CD4-positive, CD25-positive, alpha-beta regulatory T cell (primary cell): ENCODE measurements around the gene NEUROD4. TPM values are rescaled to one million over a fixed set of nuclear protein-coding genes. Genes with fewer than 3 reads are reported as not detected.

Source experiments
- ATAC-seq, 2 donors: fragments of 150-1000 bp; cut with Tn5 transposase; one replicate each; pipeline ENCODE4 v1.10.0; 2021; ENCODE audit warnings: low read depth in 2 of 2, moderate number of reproducible peaks in 2 of 2, moderate library complexity in 1 of 2
- DNase-seq, 3 donors: peaks; one replicate each; pipeline versions ENCODE4 v3.0.0 to v3.0.0-alpha.2; 2012 to 2022; ENCODE audit warnings: mixed read lengths in 1 of 3
- H3K27ac ChIP-seq: one replicate; pipeline ENCODE4 v1.7.0; 2013; ENCODE audit warnings: mild to moderate bottlenecking, low read length; ENCODE audit not compliant: insufficient read depth, poor library complexity, severe bottlenecking
- H3K27me3 ChIP-seq: one replicate; pipeline ENCODE4 v1.7.0; 2013; ENCODE audit warnings: low read length; ENCODE audit not compliant: control insufficient read depth, insufficient read depth
- H3K36me3 ChIP-seq: one replicate; pipeline ENCODE4 v1.7.0; 2013; ENCODE audit warnings: mild to moderate bottlenecking, low read length, moderate library complexity; ENCODE audit not compliant: control insufficient read depth, insufficient read depth
- H3K4me1 ChIP-seq: 2 replicates; pipeline ENCODE4 v1.7.0; 2013; ENCODE audit warnings: mild to moderate bottlenecking, low read length; ENCODE audit not compliant: insufficient read depth, control insufficient read depth, poor library complexity, severe bottlenecking
- H3K4me3 ChIP-seq: one replicate; pipeline ENCODE4 v1.7.0; 2013; ENCODE audit warnings: low read depth, mild to moderate bottlenecking, low read length, moderate library complexity
- H3K9me3 ChIP-seq, 2 experiments: 1 replicate in 1 of 2; 2 replicates in 1 of 2; pipeline ENCODE4 v1.7.0; 2013; ENCODE audit warnings: low read length in 2 of 2, mild to moderate bottlenecking in 1 of 2, moderate library complexity in 1 of 2; ENCODE audit not compliant: control insufficient read depth in 2 of 2
- H3K27ac Mint-ChIP-seq, 3 donors: one replicate each; pipeline ENCODE4 v1.8.0; 2020 to 2022; ENCODE audit warnings: mild to moderate bottlenecking in 3 of 3, mixed read lengths in 3 of 3, moderate library complexity in 2 of 3
- H3K27me3 Mint-ChIP-seq: one replicate; pipeline ENCODE4 v1.8.0; 2022; ENCODE audit warnings: mild to moderate bottlenecking, mixed read lengths
- H3K36me3 Mint-ChIP-seq: one replicate; pipeline ENCODE4 v1.8.0; 2020; ENCODE audit warnings: mixed read lengths
- H3K4me1 Mint-ChIP-seq, 4 donors: one replicate each; pipeline ENCODE4 v1.8.0; 2020 to 2022; ENCODE audit warnings: mixed read lengths in 4 of 4, mild to moderate bottlenecking in 1 of 4
- H3K4me3 Mint-ChIP-seq, 4 donors: one replicate each; pipeline ENCODE4 v1.8.0; 2020 to 2022; ENCODE audit warnings: mild to moderate bottlenecking in 4 of 4, mixed read lengths in 4 of 4, moderate library complexity in 3 of 4
- H3K9me3 Mint-ChIP-seq, 7 donors: one replicate each; pipeline ENCODE4 v1.8.0; 2020 to 2022; ENCODE audit warnings: mixed read lengths in 7 of 7, mild to moderate bottlenecking in 3 of 7, moderate library complexity in 2 of 7
- polyA plus RNA-seq, 4 donors: library from polyadenylated mRNA; unstranded; fragments of 300-500 nt; fragmentation: Illumina TruSeq; gene quantifications; one replicate each; pipeline ENCODE4 v1.2.3, GENCODE V29; 2021
- total RNA-seq: library from RNA; stranded (reverse); gene quantifications from one replicate; pipeline ENCODE4 v1.2.3, GENCODE V29; 2022

NEUROD4 gene, protein sequence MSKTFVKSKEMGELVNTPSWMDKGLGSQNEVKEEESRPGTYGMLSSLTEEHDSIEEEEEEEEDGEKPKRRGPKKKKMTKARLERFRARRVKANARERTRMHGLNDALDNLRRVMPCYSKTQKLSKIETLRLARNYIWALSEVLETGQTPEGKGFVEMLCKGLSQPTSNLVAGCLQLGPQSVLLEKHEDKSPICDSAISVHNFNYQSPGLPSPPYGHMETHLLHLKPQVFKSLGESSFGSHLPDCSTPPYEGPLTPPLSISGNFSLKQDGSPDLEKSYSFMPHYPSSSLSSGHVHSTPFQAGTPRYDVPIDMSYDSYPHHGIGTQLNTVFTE
- total RNA-seq: not detected
- polyA plus RNA-seq: not detected

DNA sequence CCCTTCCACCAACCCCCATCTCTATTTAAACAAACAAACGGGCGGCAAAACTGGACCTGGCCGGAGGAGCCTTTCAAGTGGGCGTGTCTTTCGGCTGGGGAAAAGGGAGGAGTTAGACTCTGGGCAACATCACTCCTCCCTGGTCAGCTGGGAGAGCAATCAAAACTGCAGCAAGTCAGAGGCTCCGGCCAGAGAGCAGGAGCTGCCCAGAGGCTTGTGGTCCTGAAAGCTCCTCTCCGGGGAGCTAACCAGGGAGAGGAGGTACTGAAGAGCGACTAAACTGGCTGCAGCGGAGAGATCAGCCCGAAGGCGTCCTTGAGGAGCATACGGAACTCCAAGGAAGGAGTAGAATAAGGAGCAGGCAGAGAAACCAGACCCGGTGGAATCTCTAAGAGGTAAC, at the start of gene NEUROD4:
Gene NEUROD4 (plus strand): TSS at position 191 of the 400 bp plus-strand sequence. CDS start 6,466 bp downstream, outside the sequence.
- peak in 1 of 3 donors; percentile 12 for DNase-seq
- Mint-ChIP-seq H3K36me3 (no peaks in the 10 kb centered on the region), H3K27ac (no peak within 1 kb of the TSS), H3K27me3 (peaks cover 69% of the 10 kb centered on the region), H3K4me3 (peak within 1 kb of the TSS in 1 of 4 donors; percentile 38), H3K4me1 (peaks cover 0 to 3% (median 0%) of the 10 kb centered on the region in 4 donors), H3K9me3 (peaks cover 0 to 5% (median 0%) of the 10 kb centered on the region in 7 donors)
- Histone ChIP-seq H3K4me1 (no peaks in the 10 kb centered on the region), H3K4me3 (no peak within 1 kb of the TSS), H3K9me3 (no peaks in the 10 kb centered on the region), H3K36me3 (no peaks in the 10 kb centered on the region), H3K27me3 (peaks cover 53% of the 10 kb centered on the region), H3K27ac (no peak within 1 kb of the TSS)
- ATAC-seq: no peak

DNA sequence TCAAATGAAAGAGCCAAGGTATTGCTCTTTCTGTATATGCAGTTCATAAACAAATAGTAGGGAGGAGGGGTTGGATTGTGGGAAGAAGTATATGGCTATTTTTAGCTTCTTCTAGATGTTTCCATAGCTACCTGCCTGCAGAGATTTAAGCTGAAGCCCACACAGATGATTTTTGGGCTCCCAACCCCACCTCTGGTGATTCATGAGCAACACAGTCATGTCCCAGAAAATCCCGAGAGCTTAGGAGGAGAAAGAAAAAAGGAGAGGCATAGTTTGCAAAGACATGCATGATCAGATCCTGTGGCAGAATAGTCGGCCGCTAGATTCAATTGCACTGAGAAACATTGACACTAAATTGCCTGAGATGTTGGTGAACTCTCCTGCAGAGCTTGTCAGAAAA, 49.0 kb upstream of the NEUROD4 start:
- peak overlapping the region; percentile 10 to 73 (median 68) for H3K27ac Mint-ChIP-seq
- H3K4me1 Mint-ChIP-seq: peaks cover 26 to 79% (median 63%) of the 10 kb centered on the region in 4 donors

GRCh38 chr12:54973556-54973955, 46.2 kb upstream of the NEUROD4 start:
- peaks cover 62% of the 10 kb centered on the region for H3K36me3 Mint-ChIP-seq
- H3K4me1 ChIP-seq: peaks cover 47% of the 10 kb centered on the region
- H3K4me1 Mint-ChIP-seq: peaks cover 34 to 88% (median 72%) of the 10 kb centered on the region in 4 donors

More for the DNA sequence above, 49.0 kb upstream of the NEUROD4 start:
- Histone ChIP-seq H3K4me3 (no peak overlapping the region), H3K27me3 (no peaks in the 10 kb centered on the region), H3K4me1 (peaks cover 32% of the 10 kb centered on the region), H3K27ac (peak overlapping the region; percentile 35), H3K9me3 (no peaks in the 10 kb centered on the region), H3K36me3 (peaks cover 62% of the 10 kb centered on the region)
- H3K36me3 Mint-ChIP-seq: peaks cover 68% of the 10 kb centered on the region
- no peak for ATAC-seq
- no peaks in the 10 kb centered on the region for H3K27me3 Mint-ChIP-seq
- no peak for DNase-seq
- H3K4me3 Mint-ChIP-seq: peak overlapping the region in 1 of 4 donors; percentile 41
- H3K9me3 Mint-ChIP-seq: no peaks in the 10 kb centered on the region

DNA sequence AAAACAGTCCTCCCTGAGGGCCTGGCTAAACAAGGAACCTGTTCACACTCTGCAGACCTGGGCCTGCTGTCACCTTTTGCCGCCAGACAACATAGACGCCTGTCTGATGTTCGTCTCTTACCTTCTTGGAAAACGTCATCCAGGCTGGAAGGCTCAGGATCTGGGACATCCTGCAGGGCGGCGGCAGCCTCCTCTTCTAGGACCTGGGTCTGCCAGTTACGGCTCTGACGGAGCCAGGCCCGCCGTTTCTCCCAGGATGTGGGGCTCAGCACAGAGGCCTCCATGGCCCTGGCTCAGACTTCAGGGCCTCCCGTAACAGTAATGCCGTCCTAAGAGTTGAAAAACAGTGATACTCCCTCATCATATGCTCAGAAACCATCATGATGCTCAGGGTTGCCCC, 45.5 kb upstream of the NEUROD4 start:
- peaks cover 37 to 93% (median 75%) of the 10 kb centered on the region in 4 donors for H3K4me1 Mint-ChIP-seq
- peak overlapping the region in 2 of 4 donors; percentile 1 to 71 for H3K4me3 Mint-ChIP-seq
- peak overlapping the region; percentile 6 for H3K27ac ChIP-seq
- no peak overlapping the region for H3K4me3 ChIP-seq
- H3K27me3 Mint-ChIP-seq: no peaks in the 10 kb centered on the region
- H3K27me3 ChIP-seq: no peaks in the 10 kb centered on the region
- peaks cover 67% of the 10 kb centered on the region for H3K36me3 Mint-ChIP-seq
- peaks cover 48% of the 10 kb centered on the region for H3K4me1 ChIP-seq
- H3K9me3 ChIP-seq: no peaks in the 10 kb centered on the region
- no peak for DNase-seq
- H3K9me3 Mint-ChIP-seq: no peaks in the 10 kb centered on the region
- H3K36me3 ChIP-seq: peaks cover 57% of the 10 kb centered on the region
- H3K27ac Mint-ChIP-seq: peak overlapping the region; percentile 57 to 99 (median 78)
- ATAC-seq: no peak

More at GRCh38 chr12:54973556-54973955, 46.2 kb upstream of the NEUROD4 start:
- no peak overlapping the region for H3K27ac ChIP-seq
- H3K4me3 ChIP-seq: no peak overlapping the region
- Mint-ChIP-seq H3K27ac (peak overlapping the region; percentile 62 to 99 (median 72)), H3K4me3 (peak overlapping the region in 1 of 4 donors; percentile 2), H3K9me3 (no peaks in the 10 kb centered on the region), H3K27me3 (no peaks in the 10 kb centered on the region)
- DNase-seq (no peak), ATAC-seq (no peak)
- no peaks in the 10 kb centered on the region for H3K27me3 ChIP-seq
- peaks cover 57% of the 10 kb centered on the region for H3K36me3 ChIP-seq
- H3K9me3 ChIP-seq: no peaks in the 10 kb centered on the region

- DNase-seq: no peak
Observed at GRCh38 chr12:54975272-54975671, 44.5 kb upstream of the NEUROD4 start.

GRCh38 chr12:54975875-54976274, 43.9 kb upstream of the NEUROD4 start:
- Histone ChIP-seq H3K27ac (peak overlapping the region; percentile 34), H3K4me1 (peaks cover 53% of the 10 kb centered on the region), H3K36me3 (peaks cover 50% of the 10 kb centered on the region), H3K27me3 (no peaks in the 10 kb centered on the region), H3K4me3 (peak overlapping the region; percentile 52), H3K9me3 (no peaks in the 10 kb centered on the region)
- Mint-ChIP-seq H3K36me3 (peaks cover 70% of the 10 kb centered on the region), H3K4me3 (peak overlapping the region; percentile 44 to 71 (median 57)), H3K27me3 (no peaks in the 10 kb centered on the region), H3K9me3 (no peaks in the 10 kb centered on the region), H3K4me1 (peaks cover 48 to 96% (median 82%) of the 10 kb centered on the region in 4 donors), H3K27ac (peak overlapping the region; percentile 82 to 99 (median 92))
- ATAC-seq: no peak
- DNase-seq: no peak

More at GRCh38 chr12:54975272-54975671, 44.5 kb upstream of the NEUROD4 start:
- H3K36me3 ChIP-seq: peaks cover 56% of the 10 kb centered on the region
- no peak for ATAC-seq
- Mint-ChIP-seq H3K36me3 (peaks cover 72% of the 10 kb centered on the region), H3K4me3 (peak overlapping the region in 2 of 4 donors; percentile 37 to 63), H3K27ac (peak overlapping the region; percentile 60 to 99 (median 94)), H3K9me3 (no peaks in the 10 kb centered on the region), H3K4me1 (peaks cover 47 to 96% (median 81%) of the 10 kb centered on the region in 4 donors), H3K27me3 (no peaks in the 10 kb centered on the region)
- no peak overlapping the region for H3K4me3 ChIP-seq
- peak overlapping the region; percentile 48 for H3K27ac ChIP-seq
- peaks cover 50% of the 10 kb centered on the region for H3K4me1 ChIP-seq
- no peaks in the 10 kb centered on the region for H3K9me3 ChIP-seq
- H3K27me3 ChIP-seq: no peaks in the 10 kb centered on the region

DNA sequence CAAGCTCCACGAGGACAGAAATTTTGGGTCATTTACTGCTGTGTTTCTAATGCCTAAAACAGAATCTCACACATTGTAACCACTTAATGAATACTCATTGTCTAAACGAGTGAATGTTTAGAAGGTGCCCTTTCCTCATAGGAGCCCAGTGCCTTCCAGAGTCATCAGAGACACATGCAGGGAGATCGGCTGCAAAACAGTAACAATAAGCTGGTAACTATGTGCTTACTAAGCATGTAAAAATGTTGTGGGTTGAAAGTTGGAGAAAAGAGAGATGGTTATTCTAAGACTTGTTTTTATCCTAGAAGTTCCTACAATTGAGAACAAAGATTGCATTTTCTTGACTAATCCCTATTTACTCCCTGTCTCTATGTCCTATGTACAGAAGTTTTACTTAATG, 42.6 kb upstream of the NEUROD4 start:
- Mint-ChIP-seq H3K36me3 (peaks cover 70% of the 10 kb centered on the region), H3K9me3 (no peaks in the 10 kb centered on the region), H3K4me3 (peak overlapping the region; percentile 75 to 95 (median 86)), H3K27me3 (no peaks in the 10 kb centered on the region), H3K27ac (peak overlapping the region; percentile 92 to 99 (median 97)), H3K4me1 (peaks cover 51 to 99% (median 81%) of the 10 kb centered on the region in 4 donors)
- peak overlapping the region; percentile 33 for H3K27ac ChIP-seq
- ATAC-seq (no peak), DNase-seq (no peak)
- H3K9me3 ChIP-seq: no peaks in the 10 kb centered on the region
- peak overlapping the region; percentile 99 for H3K4me3 ChIP-seq
- peaks cover 42% of the 10 kb centered on the region for H3K36me3 ChIP-seq
- H3K4me1 ChIP-seq: peaks cover 66% of the 10 kb centered on the region
- no peaks in the 10 kb centered on the region for H3K27me3 ChIP-seq
